ENCODE results near the gene RBBP8.

DNA sequence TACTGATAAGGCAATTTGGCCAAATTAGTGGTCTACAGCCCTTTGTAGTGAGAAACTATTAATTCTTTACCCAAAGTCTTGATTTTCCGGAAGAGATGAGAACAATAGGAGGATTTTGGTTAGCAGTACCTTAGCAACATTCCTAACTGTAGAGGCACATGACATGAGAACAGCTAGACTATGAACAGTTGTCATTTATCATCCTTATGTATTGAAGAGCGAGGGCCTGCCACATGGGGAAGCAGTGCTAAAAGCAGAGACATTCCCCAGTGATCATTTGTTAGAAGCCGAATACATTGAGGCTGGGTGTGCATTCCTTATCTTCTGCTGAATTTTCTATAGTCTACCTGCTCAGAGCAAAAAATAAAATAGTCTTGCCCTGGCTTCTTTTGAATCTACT lies 65.2 kb downstream of the RBBP8 start:
- no peak for TF ChIP-seq PPARA (CRISPR knock-in tag; IDR thresholded peaks at IDR 0.05; ENCODE audit: borderline replicate concordance)
- TF ChIP-seq, protein P1, sequence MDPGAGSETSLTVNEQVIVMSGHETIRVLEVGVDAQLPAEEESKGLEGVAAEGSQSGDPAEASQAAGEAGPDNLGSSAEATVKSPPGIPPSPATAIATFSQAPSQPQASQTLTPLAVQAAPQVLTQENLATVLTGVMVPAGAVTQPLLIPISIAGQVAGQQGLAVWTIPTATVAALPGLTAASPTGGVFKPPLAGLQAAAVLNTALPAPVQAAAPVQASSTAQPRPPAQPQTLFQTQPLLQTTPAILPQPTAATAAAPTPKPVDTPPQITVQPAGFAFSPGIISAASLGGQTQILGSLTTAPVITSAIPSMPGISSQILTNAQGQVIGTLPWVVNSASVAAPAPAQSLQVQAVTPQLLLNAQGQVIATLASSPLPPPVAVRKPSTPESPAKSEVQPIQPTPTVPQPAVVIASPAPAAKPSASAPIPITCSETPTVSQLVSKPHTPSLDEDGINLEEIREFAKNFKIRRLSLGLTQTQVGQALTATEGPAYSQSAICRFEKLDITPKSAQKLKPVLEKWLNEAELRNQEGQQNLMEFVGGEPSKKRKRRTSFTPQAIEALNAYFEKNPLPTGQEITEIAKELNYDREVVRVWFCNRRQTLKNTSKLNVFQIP (CRISPR knock-in tag; IDR thresholded peaks at IDR 0.05; ENCODE audit: borderline replicate concordance, low read depth): no peak
- TF ChIP-seq TOX (CRISPR knock-in tag; IDR thresholded peaks at IDR 0.05; ENCODE audit: borderline replicate concordance): no peak
- TF ChIP-seq ZFP30 (CRISPR knock-in tag; IDR thresholded peaks at IDR 0.05): no peak
- no peak for TF ChIP-seq SNAI2 (CRISPR knock-in tag; IDR thresholded peaks at IDR 0.05)
- no peak for TF ChIP-seq ZFP3 (CRISPR knock-in tag; IDR thresholded peaks at IDR 0.05)
- TF ChIP-seq ZNF565 (CRISPR knock-in tag; conservative IDR thresholded peaks at IDR 0.05; ENCODE audit: low read depth): no peak
- no peak for TF ChIP-seq CSDC2 (CRISPR knock-in tag; IDR thresholded peaks at IDR 0.05)
- TF ChIP-seq, protein P2, sequence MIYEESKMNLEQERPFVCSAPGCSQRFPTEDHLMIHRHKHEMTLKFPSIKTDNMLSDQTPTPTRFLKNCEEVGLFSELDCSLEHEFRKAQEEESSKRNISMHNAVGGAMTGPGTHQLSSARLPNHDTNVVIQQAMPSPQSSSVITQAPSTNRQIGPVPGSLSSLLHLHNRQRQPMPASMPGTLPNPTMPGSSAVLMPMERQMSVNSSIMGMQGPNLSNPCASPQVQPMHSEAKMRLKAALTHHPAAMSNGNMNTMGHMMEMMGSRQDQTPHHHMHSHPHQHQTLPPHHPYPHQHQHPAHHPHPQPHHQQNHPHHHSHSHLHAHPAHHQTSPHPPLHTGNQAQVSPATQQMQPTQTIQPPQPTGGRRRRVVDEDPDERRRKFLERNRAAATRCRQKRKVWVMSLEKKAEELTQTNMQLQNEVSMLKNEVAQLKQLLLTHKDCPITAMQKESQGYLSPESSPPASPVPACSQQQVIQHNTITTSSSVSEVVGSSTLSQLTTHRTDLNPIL (CRISPR knock-in tag; IDR thresholded peaks at IDR 0.05; ENCODE audit: low read depth): no peak
- TF ChIP-seq, protein P3, sequence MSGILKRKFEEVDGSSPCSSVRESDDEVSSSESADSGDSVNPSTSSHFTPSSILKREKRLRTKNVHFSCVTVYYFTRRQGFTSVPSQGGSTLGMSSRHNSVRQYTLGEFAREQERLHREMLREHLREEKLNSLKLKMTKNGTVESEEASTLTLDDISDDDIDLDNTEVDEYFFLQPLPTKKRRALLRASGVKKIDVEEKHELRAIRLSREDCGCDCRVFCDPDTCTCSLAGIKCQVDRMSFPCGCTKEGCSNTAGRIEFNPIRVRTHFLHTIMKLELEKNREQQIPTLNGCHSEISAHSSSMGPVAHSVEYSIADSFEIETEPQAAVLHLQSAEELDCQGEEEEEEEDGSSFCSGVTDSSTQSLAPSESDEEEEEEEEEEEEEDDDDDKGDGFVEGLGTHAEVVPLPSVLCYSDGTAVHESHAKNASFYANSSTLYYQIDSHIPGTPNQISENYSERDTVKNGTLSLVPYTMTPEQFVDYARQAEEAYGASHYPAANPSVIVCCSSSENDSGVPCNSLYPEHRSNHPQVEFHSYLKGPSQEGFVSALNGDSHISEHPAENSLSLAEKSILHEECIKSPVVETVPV (CRISPR knock-in tag; IDR thresholded peaks at IDR 0.05): no peak
- no peak for TF ChIP-seq OSR1 (CRISPR knock-in tag; IDR thresholded peaks at IDR 0.05)

Measured in SK-N-SH treated with all-trans-retinoic acid at 6 μM for 48 hours (cell line).